Fibroblast of villous mesenchyme (primary cell): ENCODE measurements around the gene B3GALT5. TPM values are rescaled to one million over a fixed set of nuclear protein-coding genes. Genes with fewer than 3 reads are reported as not detected.

ENCODE experiments used
- DNase-seq: peaks from one replicate; pipeline ENCODE4 v3.0.0-alpha.2; 2010; ENCODE audit warnings: low read depth
- H3K4me3 ChIP-seq: 2 replicates; pipeline ENCODE4 v1.5.1; 2011; ENCODE audit warnings: low read depth, mild to moderate bottlenecking, low read length
- CTCF ChIP-seq: IDR thresholded peaks from 2 replicates; pipeline ENCODE4 v1.5.1; 2012; ENCODE audit warnings: low read depth, mild to moderate bottlenecking, low read length; ENCODE audit not compliant: insufficient read depth
- total RNA-seq: library from RNA; depleted of rRNA; stranded (reverse); fragments of >200 nt; gene quantifications from 2 replicates; pipeline ENCODE4 v1.2.3, GENCODE V29; 2012

B3GALT5 gene
- total RNA-seq, 1 donor: not detected

GRCh38 chr21:39658066-39658465, 45.3 kb downstream of the B3GALT5 start:
- no peak overlapping the region for H3K4me3 ChIP-seq
- DNase-seq: no peak
- no peak for TF ChIP-seq CTCF

GRCh38 chr21:39659070-39659815, 46.5 kb downstream of the B3GALT5 start:
- no peak for TF ChIP-seq CTCF
- no peak for DNase-seq
- H3K4me3 ChIP-seq: no peak overlapping the region

GRCh38 chr21:39660191-39660980, 47.6 kb downstream of the B3GALT5 start:
- peak; percentile 84 for DNase-seq
- TF ChIP-seq CTCF: no peak
- peak overlapping the region; percentile 40 for H3K4me3 ChIP-seq

- no peak for TF ChIP-seq CTCF
- no peak for DNase-seq
- no peak overlapping the region for H3K4me3 ChIP-seq
These were observed 48.4 kb downstream of the B3GALT5 start for GRCh38 chr21:39661121-39661520.

GRCh38 chr21:39661740-39662139, 49.0 kb downstream of the B3GALT5 start:
- DNase-seq: no peak
- no peak for TF ChIP-seq CTCF
- H3K4me3 ChIP-seq: no peak overlapping the region

- no peak for DNase-seq
- TF ChIP-seq CTCF: no peak
These were observed 49.7 kb downstream of the B3GALT5 start for GRCh38 chr21:39662411-39662953.

More at GRCh38 chr21:39662411-39662953, 49.7 kb downstream of the B3GALT5 start:
- no peak overlapping the region for H3K4me3 ChIP-seq
